Hepatocyte (in vitro differentiated cells): ENCODE results near the gene ST6GAL2.

Experiments used
- CTCF ChIP-seq: fragments of 200-600 bp; sonication (generic); IDR thresholded peaks from 2 replicates; pipeline ENCODE4 v1.5.1; 2016; ENCODE audit warnings: antibody characterized with exemption, mild to moderate bottlenecking; ENCODE audit not compliant: poor library complexity
- EZH2phosphoT487 ChIP-seq: fragments of 200-600 bp; sonication (generic); IDR thresholded peaks from one replicate; pipeline ENCODE4 v1.6.1; 2018; ENCODE audit warnings: antibody characterized with exemption, mild to moderate bottlenecking, low read depth, moderate library complexity; ENCODE audit not compliant: unreplicated experiment, severe bottlenecking

GRCh38 chr2:106764614-106765013 lies 121.4 kb downstream of the ST6GAL2 start:
- no peak for TF ChIP-seq CTCF
- TF ChIP-seq EZH2phosphoT487 = no peak
